GM23248 (cell line): ENCODE results near the gene LRMDA. TPM values are rescaled to one million over a fixed set of nuclear protein-coding genes. Genes with fewer than 3 reads are reported as not detected.
A peak's percentile ranks its signal among the peaks of the same experiment; 100 is the strongest.

Source experiments
- DNase-seq: peaks from one replicate; pipeline ENCODE4 v3.0.0-alpha.2; 2015
- H2AFZ ChIP-seq: fragments of 200-600 bp; sonication (generic); 2 replicates; pipeline ENCODE4 v1.6.1; 2016; ENCODE audit warnings: antibody characterized with exemption
- H3F3A ChIP-seq: fragments of 200-600 bp; sonication (generic); 2 replicates; pipeline ENCODE4 v1.6.1; 2016; ENCODE audit warnings: mild to moderate bottlenecking, antibody characterized with exemption, mixed run types; ENCODE audit not compliant: insufficient read depth
- H3K27ac ChIP-seq: fragments of 200-600 bp; sonication (generic); 2 replicates; pipeline ENCODE4 v1.5.1; 2016; ENCODE audit warnings: mild to moderate bottlenecking
- H3K27me3 ChIP-seq: fragments of 200-600 bp; sonication (generic); replicated peaks from 2 replicates; pipeline ENCODE4 v1.6.1; 2016; ENCODE audit warnings: mild to moderate bottlenecking; ENCODE audit not compliant: insufficient read depth
- H3K36me3 ChIP-seq: fragments of 200-600 bp; sonication (generic); 2 replicates; pipeline ENCODE4 v1.6.1; 2016; ENCODE audit warnings: low read depth, mild to moderate bottlenecking
- H3K4me1 ChIP-seq: fragments of 200-600 bp; sonication (generic); 2 replicates; pipeline ENCODE4 v1.6.1; 2016; ENCODE audit warnings: mild to moderate bottlenecking; ENCODE audit not compliant: insufficient read depth
- H3K4me2 ChIP-seq: fragments of 200-600 bp; sonication (generic); one replicate; pipeline ENCODE4 v1.6.1; 2016; ENCODE audit warnings: mild to moderate bottlenecking; ENCODE audit not compliant: unreplicated experiment
- H3K4me3 ChIP-seq: fragments of 200-600 bp; sonication (generic); 2 replicates; pipeline ENCODE4 v1.5.1; 2016; ENCODE audit warnings: mild to moderate bottlenecking
- H3K79me2 ChIP-seq: fragments of 200-600 bp; sonication (generic); 2 replicates; pipeline ENCODE4 v1.6.1; 2016; ENCODE audit warnings: mild to moderate bottlenecking; ENCODE audit not compliant: insufficient read depth
- H3K9ac ChIP-seq: fragments of 200-600 bp; sonication (generic); 2 replicates; pipeline ENCODE4 v1.6.1; 2016; ENCODE audit warnings: mild to moderate bottlenecking
- H3K9me2 ChIP-seq: fragments of 200-600 bp; sonication (generic); 2 replicates; pipeline ENCODE4 v1.6.1; 2016; ENCODE audit warnings: mixed run types, mild to moderate bottlenecking, moderate library complexity; ENCODE audit not compliant: insufficient read depth
- H3K9me3 ChIP-seq: fragments of 200-600 bp; sonication (generic); one replicate; pipeline ENCODE4 v1.6.1; 2017; ENCODE audit warnings: low read depth
- H4K20me1 ChIP-seq: fragments of 200-600 bp; sonication (generic); 2 replicates; pipeline ENCODE4 v1.6.0; 2016; ENCODE audit not compliant: insufficient read depth
- EZH2 ChIP-seq: fragments of 200-600 bp; sonication (generic); IDR thresholded peaks from 2 replicates; pipeline ENCODE4 v1.6.1; 2018; ENCODE audit warnings: antibody characterized with exemption, mild to moderate bottlenecking; ENCODE audit not compliant: insufficient read depth, poor library complexity, severe bottlenecking
- EZH2phosphoT487 ChIP-seq: fragments of 200-600 bp; sonication (generic); IDR thresholded peaks from 2 replicates; pipeline ENCODE4 v1.6.1; 2018; ENCODE audit warnings: antibody characterized with exemption, moderate library complexity, mild to moderate bottlenecking, low read depth; ENCODE audit not compliant: insufficient read depth
- WGBS, 2 experiments: methylation state at CpG; one replicate each; pipeline ENCODE4 v1.1.6; 2015 to 2017; ENCODE audit warnings: low lambda C conversion rate in 2 of 2, low coverage in 1 of 2; ENCODE audit errors: missing lambda C conversion rate in 2 of 2; 5-methylcytosine and 5-hydroxymethylcytosine counted together
- in situ Hi-C: fragments of 300-500 bp; cut with MboI; formaldehyde crosslinking; loops from 2 replicates; pipeline ENCODE4 v1.15.0; 2020
- polyA plus RNA-seq: library from polyadenylated mRNA; unstranded; fragments of >200 nt; fragmentation: Nextera tagmentation; extraction: Ambion mirVana; gene quantifications from 2 replicates; pipeline ENCODE4 v1.2.1, GENCODE V29; 2016
- total RNA-seq: library from RNA; depleted of rRNA; stranded (reverse); fragments of >200 nt; shearing (Covaris generic); gene quantifications from 2 replicates; pipeline ENCODE4 v1.2.3, GENCODE V29; 2014

LRMDA gene
- total and polyA plus RNA-seq, 2 experiments from 2014 or later, result 2.6 TPM; not detected in 1

GRCh38 chr10:76268954-76269353 is 837.5 kb downstream of the LRMDA start:
- Histone ChIP-seq H3F3A (no peaks in the 10 kb centered on the region), H2AFZ (no peak overlapping the region), H3K9ac (no peak overlapping the region), H3K36me3 (no peaks in the 10 kb centered on the region), H3K4me3 (no peak overlapping the region), H3K79me2 (no peaks in the 10 kb centered on the region), H3K4me2 (no peak overlapping the region), H3K9me2 (no peaks in the 10 kb centered on the region), H3K27ac (no peak overlapping the region), H3K9me3 (no peaks in the 10 kb centered on the region), H3K27me3 (no peaks in the 10 kb centered on the region), H3K4me1 (no peaks in the 10 kb centered on the region), H4K20me1 (no peaks in the 10 kb centered on the region)
- in situ Hi-C loops, result no loop called here
- 72 to 73% methylated on average over 5 of the region's 5 CpGs for whole genome bisulfite sequencing, 2 experiments
- no peak for TF ChIP-seq EZH2
- TF ChIP-seq EZH2phosphoT487, result no peak
- DNase-seq, result no peak

DNA sequence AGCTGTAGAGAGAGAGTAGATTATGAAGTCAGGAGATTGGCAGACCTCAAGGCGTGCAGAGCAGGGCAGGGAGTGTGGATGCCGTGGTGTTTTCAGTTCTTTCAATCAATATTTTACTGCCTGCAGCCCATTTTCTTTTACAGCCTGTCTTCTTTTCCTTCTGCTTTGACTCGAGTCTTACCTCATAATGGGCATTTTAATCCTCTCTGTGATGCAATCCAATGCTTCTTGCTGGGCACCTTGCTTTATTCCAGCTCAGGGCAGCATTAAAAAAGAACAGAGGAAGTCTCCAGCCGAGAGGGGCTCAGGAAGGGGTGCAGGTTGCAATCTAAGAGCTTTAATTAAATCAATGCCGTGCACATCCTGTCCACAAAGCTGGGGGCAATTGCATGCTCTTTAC is 839.0 kb downstream of the LRMDA start:
- Histone ChIP-seq H3K9me2 (no peaks in the 10 kb centered on the region), H3K79me2 (no peaks in the 10 kb centered on the region), H3K4me2 (no peak overlapping the region), H3K9ac (no peak overlapping the region), H3K36me3 (no peaks in the 10 kb centered on the region), H4K20me1 (no peaks in the 10 kb centered on the region), H3F3A (no peaks in the 10 kb centered on the region), H2AFZ (no peak overlapping the region), H3K4me1 (no peaks in the 10 kb centered on the region), H3K9me3 (peaks cover 2% of the 10 kb centered on the region), H3K27me3 (no peaks in the 10 kb centered on the region), H3K4me3 (no peak overlapping the region), H3K27ac (no peak overlapping the region)
- in situ Hi-C loops, result no loop called here
- WGBS, 2 experiments, result 75 to 78% methylated on average over 5 of the region's 5 CpGs
- no peak for TF ChIP-seq EZH2
- no peak for DNase-seq

- Histone ChIP-seq H3K4me2 (no peak overlapping the region), H4K20me1 (no peaks in the 10 kb centered on the region), H3K9me3 (peaks cover 3% of the 10 kb centered on the region), H3F3A (no peaks in the 10 kb centered on the region), H3K9me2 (no peaks in the 10 kb centered on the region), H3K4me3 (no peak overlapping the region), H2AFZ (no peak overlapping the region), H3K36me3 (no peaks in the 10 kb centered on the region), H3K4me1 (no peaks in the 10 kb centered on the region), H3K27me3 (no peaks in the 10 kb centered on the region), H3K79me2 (no peaks in the 10 kb centered on the region), H3K9ac (no peak overlapping the region), H3K27ac (no peak overlapping the region)
- TF ChIP-seq EZH2phosphoT487, result no peak
- TF ChIP-seq EZH2, result no peak
- no peak for DNase-seq
- in situ Hi-C loops, result no loop called here
Measured at GRCh38 chr10:76274933-76275332, 843.5 kb downstream of the LRMDA start.

DNA sequence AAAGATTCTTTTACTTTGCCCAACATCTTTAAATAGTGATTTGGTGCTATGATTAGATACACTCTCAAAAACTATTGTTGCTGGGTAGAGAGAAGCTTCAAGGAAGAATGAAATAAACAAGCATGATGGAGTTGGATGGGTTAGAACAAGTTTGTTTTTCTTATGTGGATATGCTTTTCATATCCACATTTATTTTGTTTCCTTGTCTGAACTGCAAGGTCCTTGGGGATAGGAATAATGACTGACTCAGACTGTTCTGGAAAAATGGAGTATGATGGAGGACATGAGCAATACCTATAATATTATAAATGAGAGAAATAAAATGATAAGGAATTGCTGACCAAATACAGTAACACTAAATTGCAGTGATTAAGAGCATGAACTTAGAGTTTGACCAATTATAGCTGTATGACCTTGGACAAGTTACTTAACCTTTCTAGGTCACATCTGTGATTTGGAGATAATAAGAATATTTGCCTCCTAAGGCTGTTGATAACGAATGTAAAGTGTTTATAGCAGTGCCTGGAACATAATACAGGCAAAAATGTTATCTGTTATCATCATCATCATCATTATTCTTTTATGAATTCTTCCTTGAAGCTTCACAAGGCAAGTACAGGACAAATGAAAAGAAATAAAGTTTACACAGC is 847.5 kb downstream of the LRMDA start:
- Histone ChIP-seq H3F3A (no peaks in the 10 kb centered on the region), H4K20me1 (no peaks in the 10 kb centered on the region), H3K36me3 (no peaks in the 10 kb centered on the region), H2AFZ (no peak overlapping the region), H3K4me2 (no peak overlapping the region), H3K4me3 (no peak overlapping the region), H3K9me2 (no peaks in the 10 kb centered on the region), H3K9ac (no peak overlapping the region), H3K79me2 (no peaks in the 10 kb centered on the region), H3K27ac (no peak overlapping the region), H3K9me3 (peaks cover 3% of the 10 kb centered on the region), H3K27me3 (no peaks in the 10 kb centered on the region), H3K4me1 (no peaks in the 10 kb centered on the region)
- DNase-seq, result peak; percentile 3
- WGBS, 2 experiments, result 61 to 76% methylated on average over 1 of the region's 1 CpG
- in situ Hi-C loops, result no loop called here
- no peak for TF ChIP-seq EZH2
- TF ChIP-seq EZH2phosphoT487, result no peak

GRCh38 chr10:76281659-76282058 is 850.2 kb downstream of the LRMDA start:
- in situ Hi-C loops, result no loop called here
- Histone ChIP-seq H3K27me3 (no peaks in the 10 kb centered on the region), H3F3A (peaks cover 14% of the 10 kb centered on the region; the same call in 1 of the 2 replicates), H3K79me2 (no peaks in the 10 kb centered on the region), H3K9me3 (no peaks in the 10 kb centered on the region), H3K9ac (no peak overlapping the region), H3K9me2 (no peaks in the 10 kb centered on the region), H3K27ac (no peak overlapping the region), H3K4me3 (no peak overlapping the region), H2AFZ (no peak overlapping the region), H4K20me1 (no peaks in the 10 kb centered on the region), H3K36me3 (no peaks in the 10 kb centered on the region), H3K4me2 (no peak overlapping the region), H3K4me1 (peaks cover 20% of the 10 kb centered on the region)
- DNase-seq, result no peak
- TF ChIP-seq EZH2phosphoT487, result no peak
- TF ChIP-seq EZH2, result no peak
